Measurements from ENCODE around the gene CD99L2.

DNA sequence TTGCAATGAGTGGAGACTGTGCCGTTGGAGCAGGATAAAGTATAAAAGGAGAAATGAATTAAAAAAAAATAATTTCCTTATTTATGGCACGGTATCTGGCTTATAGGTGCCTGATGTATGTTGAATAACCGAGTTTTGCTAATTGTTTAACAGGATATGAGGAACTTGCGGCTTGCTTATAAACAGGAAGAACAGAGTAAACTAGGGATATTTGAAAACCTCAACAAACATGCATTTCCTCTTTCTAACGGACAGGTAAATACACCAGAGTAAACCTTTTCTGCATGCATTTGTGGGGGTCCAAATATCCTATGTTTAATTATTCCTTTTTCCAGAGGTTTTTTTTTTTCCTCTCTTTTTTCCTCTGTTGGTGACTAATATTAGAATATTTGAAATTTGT, 168.5 kb downstream of the CD99L2 start:
- TF ChIP-seq, protein P1, sequence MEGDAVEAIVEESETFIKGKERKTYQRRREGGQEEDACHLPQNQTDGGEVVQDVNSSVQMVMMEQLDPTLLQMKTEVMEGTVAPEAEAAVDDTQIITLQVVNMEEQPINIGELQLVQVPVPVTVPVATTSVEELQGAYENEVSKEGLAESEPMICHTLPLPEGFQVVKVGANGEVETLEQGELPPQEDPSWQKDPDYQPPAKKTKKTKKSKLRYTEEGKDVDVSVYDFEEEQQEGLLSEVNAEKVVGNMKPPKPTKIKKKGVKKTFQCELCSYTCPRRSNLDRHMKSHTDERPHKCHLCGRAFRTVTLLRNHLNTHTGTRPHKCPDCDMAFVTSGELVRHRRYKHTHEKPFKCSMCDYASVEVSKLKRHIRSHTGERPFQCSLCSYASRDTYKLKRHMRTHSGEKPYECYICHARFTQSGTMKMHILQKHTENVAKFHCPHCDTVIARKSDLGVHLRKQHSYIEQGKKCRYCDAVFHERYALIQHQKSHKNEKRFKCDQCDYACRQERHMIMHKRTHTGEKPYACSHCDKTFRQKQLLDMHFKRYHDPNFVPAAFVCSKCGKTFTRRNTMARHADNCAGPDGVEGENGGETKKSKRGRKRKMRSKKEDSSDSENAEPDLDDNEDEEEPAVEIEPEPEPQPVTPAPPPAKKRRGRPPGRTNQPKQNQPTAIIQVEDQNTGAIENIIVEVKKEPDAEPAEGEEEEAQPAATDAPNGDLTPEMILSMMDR (IDR thresholded peaks at IDR 0.05), result no peak
- TF ChIP-seq POLR2A (IDR thresholded peaks at IDR 0.05), result no peak

All from uterus (tissue), 2 donors.